ENCODE data around the gene PAWR. TPM values are rescaled to one million over a fixed set of nuclear protein-coding genes. Genes with fewer than 3 reads are reported as not detected.

Gene PAWR
- total RNA-seq, 2 donors from 2014 or later: 46.4 to 58.7 TPM

GRCh38 chr12:79591988-79592387 lies 98.8 kb downstream of the PAWR start:
- no peak for DNase-seq (ENCODE audit: low spot score)
- Histone ChIP-seq H3K9me3 (no peaks in the 10 kb centered on the region), H3K4me3 (no peak overlapping the region), H3K27ac (no peak overlapping the region), H3K27me3 (replicated peaks; ENCODE audit: insufficient read depth) (no peaks in the 10 kb centered on the region), H3K4me1 (replicated peaks) (no peaks in the 10 kb centered on the region), H3K36me3 (no peaks in the 10 kb centered on the region)
- WGBS: 61% methylated on average over 1 of the region's 1 CpG
- intact Hi-C loops (cut with DNase I): no loop called here
- no peak for TF ChIP-seq POLR2A (IDR thresholded peaks at IDR 0.05)
- no peak for TF ChIP-seq POLR2AphosphoS5 (IDR thresholded peaks at IDR 0.05)
- TF ChIP-seq, protein P1, sequence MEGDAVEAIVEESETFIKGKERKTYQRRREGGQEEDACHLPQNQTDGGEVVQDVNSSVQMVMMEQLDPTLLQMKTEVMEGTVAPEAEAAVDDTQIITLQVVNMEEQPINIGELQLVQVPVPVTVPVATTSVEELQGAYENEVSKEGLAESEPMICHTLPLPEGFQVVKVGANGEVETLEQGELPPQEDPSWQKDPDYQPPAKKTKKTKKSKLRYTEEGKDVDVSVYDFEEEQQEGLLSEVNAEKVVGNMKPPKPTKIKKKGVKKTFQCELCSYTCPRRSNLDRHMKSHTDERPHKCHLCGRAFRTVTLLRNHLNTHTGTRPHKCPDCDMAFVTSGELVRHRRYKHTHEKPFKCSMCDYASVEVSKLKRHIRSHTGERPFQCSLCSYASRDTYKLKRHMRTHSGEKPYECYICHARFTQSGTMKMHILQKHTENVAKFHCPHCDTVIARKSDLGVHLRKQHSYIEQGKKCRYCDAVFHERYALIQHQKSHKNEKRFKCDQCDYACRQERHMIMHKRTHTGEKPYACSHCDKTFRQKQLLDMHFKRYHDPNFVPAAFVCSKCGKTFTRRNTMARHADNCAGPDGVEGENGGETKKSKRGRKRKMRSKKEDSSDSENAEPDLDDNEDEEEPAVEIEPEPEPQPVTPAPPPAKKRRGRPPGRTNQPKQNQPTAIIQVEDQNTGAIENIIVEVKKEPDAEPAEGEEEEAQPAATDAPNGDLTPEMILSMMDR (IDR thresholded peaks at IDR 0.05): no peak

DNA sequence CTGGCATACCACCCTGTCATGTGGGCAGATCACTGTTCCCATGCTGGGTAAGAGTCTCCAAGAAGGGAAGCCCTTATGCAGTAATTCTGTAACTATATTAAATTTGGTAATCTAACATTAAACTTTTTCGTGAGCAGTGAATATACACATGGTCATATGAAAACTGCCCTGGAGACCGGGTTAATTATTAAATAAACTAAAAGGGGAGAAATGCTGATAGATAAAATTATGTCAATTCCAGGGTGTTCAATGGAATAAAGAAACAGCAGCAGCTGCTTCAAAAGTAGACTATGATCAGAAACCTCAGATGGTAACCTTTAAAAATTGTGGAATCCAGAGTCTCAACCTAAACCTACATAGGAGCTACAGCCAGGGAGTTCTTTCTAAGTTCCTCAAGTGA lies 100.0 kb downstream of the PAWR start:
- H3K27me3 ChIP-seq (replicated peaks; ENCODE audit: insufficient read depth): no peaks in the 10 kb centered on the region
- intact Hi-C loops (cut with DNase I): no loop called here
- H3K27ac ChIP-seq: no peak overlapping the region
- no peaks in the 10 kb centered on the region for H3K9me3 ChIP-seq
- no peaks in the 10 kb centered on the region for H3K36me3 ChIP-seq
- no peak overlapping the region for H3K4me3 ChIP-seq
- 99% methylated on average over 2 of the region's 2 CpGs for WGBS
- no peak for DNase-seq (ENCODE audit: low spot score)
- no peaks in the 10 kb centered on the region for H3K4me1 ChIP-seq (replicated peaks)
- no peak for TF ChIP-seq POLR2AphosphoS5 (IDR thresholded peaks at IDR 0.05)
- TF ChIP-seq, protein P1 (IDR thresholded peaks at IDR 0.05): no peak
- no peak for TF ChIP-seq POLR2A (IDR thresholded peaks at IDR 0.05)

- Histone ChIP-seq H3K9me3 (no peaks in the 10 kb centered on the region), H3K4me3 (no peak overlapping the region), H3K36me3 (no peaks in the 10 kb centered on the region), H3K27me3 (replicated peaks; ENCODE audit: insufficient read depth) (no peaks in the 10 kb centered on the region), H3K27ac (no peak overlapping the region), H3K4me1 (replicated peaks) (no peaks in the 10 kb centered on the region)
- no peak for DNase-seq (ENCODE audit: low spot score)
- TF ChIP-seq, protein P1 (IDR thresholded peaks at IDR 0.05): no peak
- no peak for TF ChIP-seq POLR2AphosphoS5 (IDR thresholded peaks at IDR 0.05)
- intact Hi-C loops (cut with DNase I): no loop called here
- WGBS: 91% methylated on average over 1 of the region's 1 CpG
These were observed 103.4 kb downstream of the PAWR start for GRCh38 chr12:79587368-79587767.

- Histone ChIP-seq H3K4me3 (no peak overlapping the region), H3K27ac (no peak overlapping the region)
- intact Hi-C loops (cut with DNase I): no loop called here
These were observed 105.6 kb downstream of the PAWR start for GRCh38 chr12:79585147-79585546.

DNA sequence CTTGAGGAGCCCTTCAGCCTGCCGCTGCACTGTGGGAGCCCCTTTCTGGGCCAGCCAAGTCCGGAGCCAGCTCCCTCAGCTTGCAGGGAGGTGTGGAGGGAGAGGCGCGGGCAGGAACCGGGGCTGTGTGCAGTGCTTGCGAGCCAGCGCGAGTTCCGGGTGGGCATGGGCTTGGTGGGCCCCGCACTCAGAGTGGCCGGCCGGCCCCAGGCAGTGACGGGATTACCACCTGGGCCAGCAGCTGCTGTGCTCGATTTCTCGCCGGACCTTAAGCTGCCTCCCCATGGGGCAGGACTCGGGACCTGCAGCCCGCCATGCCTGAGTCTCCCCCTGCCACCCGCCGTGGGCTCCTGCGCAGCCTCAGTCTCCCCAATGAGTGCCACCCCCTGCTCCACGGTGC lies 116.9 kb downstream of the PAWR start:
- DNase-seq (ENCODE audit: low spot score): no peak
- 99% methylated on average over 22 of the region's 22 CpGs for WGBS
- H3K4me1 ChIP-seq (replicated peaks): no peaks in the 10 kb centered on the region
- H3K36me3 ChIP-seq: no peaks in the 10 kb centered on the region
- no peaks in the 10 kb centered on the region for H3K9me3 ChIP-seq
- TF ChIP-seq, protein P1 (IDR thresholded peaks at IDR 0.05): no peak
- TF ChIP-seq POLR2AphosphoS5 (IDR thresholded peaks at IDR 0.05) (no peak), POLR2A (IDR thresholded peaks at IDR 0.05) (no peak)
- H3K27me3 ChIP-seq (replicated peaks; ENCODE audit: insufficient read depth): no peaks in the 10 kb centered on the region
- no peak overlapping the region for H3K27ac ChIP-seq
- intact Hi-C loops (cut with DNase I): no loop called here
- no peak overlapping the region for H3K4me3 ChIP-seq

More at GRCh38 chr12:79585147-79585546, 105.6 kb downstream of the PAWR start:
- no peaks in the 10 kb centered on the region for H3K36me3 ChIP-seq
- WGBS: 100% methylated on average over 1 of the region's 1 CpG
- DNase-seq (ENCODE audit: low spot score): no peak
- H3K9me3 ChIP-seq: no peaks in the 10 kb centered on the region
- H3K4me1 ChIP-seq (replicated peaks): no peaks in the 10 kb centered on the region
- H3K27me3 ChIP-seq (replicated peaks; ENCODE audit: insufficient read depth): no peaks in the 10 kb centered on the region
- TF ChIP-seq POLR2A (IDR thresholded peaks at IDR 0.05): no peak
- TF ChIP-seq, protein P1 (IDR thresholded peaks at IDR 0.05): no peak
- no peak for TF ChIP-seq POLR2AphosphoS5 (IDR thresholded peaks at IDR 0.05)
